Ectodermal cell (in vitro differentiated cells): ENCODE measurements around the gene DSCAM.

Experiments used
- H3K27ac ChIP-seq: 2 replicates; pipeline ENCODE4 v1.7.0; 2013; ENCODE audit warnings: mild to moderate bottlenecking, low read depth, low read length; ENCODE audit not compliant: insufficient read depth, poor library complexity, severe bottlenecking
- H3K27me3 ChIP-seq: 2 replicates; pipeline ENCODE4 v1.7.0; 2013; ENCODE audit warnings: mild to moderate bottlenecking, low read length; ENCODE audit not compliant: insufficient read depth, control insufficient read depth, poor library complexity, severe bottlenecking
- H3K36me3 ChIP-seq: one replicate; pipeline ENCODE4 v1.7.0; 2013; ENCODE audit warnings: low read length; ENCODE audit not compliant: control insufficient read depth, insufficient read depth
- H3K4me1 ChIP-seq: one replicate; pipeline ENCODE4 v1.7.0; 2013; ENCODE audit warnings: low read length; ENCODE audit not compliant: control insufficient read depth, insufficient read depth
- H3K4me3 ChIP-seq: 2 replicates; pipeline ENCODE4 v1.7.0; 2013; ENCODE audit warnings: low read depth, low read length, control low read depth; ENCODE audit not compliant: insufficient read depth
- H3K9me3 ChIP-seq: 2 replicates; pipeline ENCODE4 v1.7.0; 2013; ENCODE audit warnings: mild to moderate bottlenecking, low read length, moderate library complexity; ENCODE audit not compliant: control insufficient read depth
- WGBS, 2 experiments: methylation state at CpG; one replicate each; pipeline ENCODE4 v1.1.7; 2013; ENCODE audit warnings: missing lambda C conversion rate in 2 of 2; 5-methylcytosine and 5-hydroxymethylcytosine counted together

The DSCAM gene

GRCh38 chr21:40166291-40166843 lies 680.6 kb downstream of the DSCAM start:
- no peak overlapping the region for H3K4me3 ChIP-seq
- H3K27ac ChIP-seq = peak overlapping the region; percentile 45
- peaks cover 15% of the 10 kb centered on the region for H3K4me1 ChIP-seq
- H3K36me3 ChIP-seq = no peaks in the 10 kb centered on the region
- H3K27me3 ChIP-seq = no peaks in the 10 kb centered on the region
- no peaks in the 10 kb centered on the region for H3K9me3 ChIP-seq
- WGBS, 2 experiments = 88 to 89% methylated on average over 6 of the region's 6 CpGs

- H3K4me3 ChIP-seq = no peak overlapping the region
- H3K27me3 ChIP-seq = no peaks in the 10 kb centered on the region
These were observed 681.2 kb downstream of the DSCAM start for GRCh38 chr21:40165773-40166070.

GRCh38 chr21:40164905-40165772 lies 681.8 kb downstream of the DSCAM start:
- Histone ChIP-seq H3K36me3 (no peaks in the 10 kb centered on the region), H3K4me3 (no peak overlapping the region), H3K27ac (peak overlapping the region; percentile 95), H3K9me3 (no peaks in the 10 kb centered on the region), H3K4me1 (peaks cover 15% of the 10 kb centered on the region), H3K27me3 (no peaks in the 10 kb centered on the region)
- 51 to 62% methylated on average over 9 of the region's 10 CpGs for WGBS, 2 experiments

More at GRCh38 chr21:40165773-40166070, 681.2 kb downstream of the DSCAM start:
- H3K27ac ChIP-seq = peak overlapping the region; percentile 95
- H3K4me1 ChIP-seq = peaks cover 15% of the 10 kb centered on the region
- H3K36me3 ChIP-seq = no peaks in the 10 kb centered on the region
- WGBS, 2 experiments = 15 to 18% methylated on average over 9 to 11 of the region's 11 CpGs
- no peaks in the 10 kb centered on the region for H3K9me3 ChIP-seq

- peaks cover 15% of the 10 kb centered on the region for H3K4me1 ChIP-seq
- no peak overlapping the region for H3K27ac ChIP-seq
- 67 to 74% methylated on average over 2 of the region's 2 CpGs for WGBS, 2 experiments
- no peaks in the 10 kb centered on the region for H3K27me3 ChIP-seq
- no peaks in the 10 kb centered on the region for H3K36me3 ChIP-seq
- no peak overlapping the region for H3K4me3 ChIP-seq
- no peaks in the 10 kb centered on the region for H3K9me3 ChIP-seq
These were observed 684.9 kb downstream of the DSCAM start for GRCh38 chr21:40162075-40162474.

- Histone ChIP-seq H3K36me3 (no peaks in the 10 kb centered on the region), H3K27ac (no peak overlapping the region), H3K27me3 (no peaks in the 10 kb centered on the region), H3K4me1 (peaks cover 5% of the 10 kb centered on the region), H3K4me3 (no peak overlapping the region), H3K9me3 (no peaks in the 10 kb centered on the region)
- 75 to 80% methylated on average over 5 of the region's 5 CpGs for WGBS, 2 experiments
These were observed 686.0 kb downstream of the DSCAM start for GRCh38 chr21:40160911-40161310.

- H3K9me3 ChIP-seq = no peaks in the 10 kb centered on the region
- H3K4me3 ChIP-seq = no peak overlapping the region
- WGBS, 2 experiments = 83 to 92% methylated on average over 3 of the region's 3 CpGs
- no peaks in the 10 kb centered on the region for H3K27me3 ChIP-seq
- no peak overlapping the region for H3K27ac ChIP-seq
- no peaks in the 10 kb centered on the region for H3K36me3 ChIP-seq
- H3K4me1 ChIP-seq = no peaks in the 10 kb centered on the region
These were observed 688.6 kb downstream of the DSCAM start for GRCh38 chr21:40158366-40158765.

GRCh38 chr21:40155563-40155962 lies 691.4 kb downstream of the DSCAM start:
- H3K4me1 ChIP-seq = peaks cover 4% of the 10 kb centered on the region
- no peak overlapping the region for H3K27ac ChIP-seq
- H3K4me3 ChIP-seq = no peak overlapping the region
- no peaks in the 10 kb centered on the region for H3K9me3 ChIP-seq
- no peaks in the 10 kb centered on the region for H3K36me3 ChIP-seq
- 81% methylated on average over 7 of the region's 7 CpGs for WGBS, 2 experiments
- H3K27me3 ChIP-seq = no peaks in the 10 kb centered on the region

- Histone ChIP-seq H3K27me3 (no peaks in the 10 kb centered on the region), H3K27ac (no peak overlapping the region), H3K36me3 (no peaks in the 10 kb centered on the region), H3K9me3 (no peaks in the 10 kb centered on the region), H3K4me1 (peaks cover 4% of the 10 kb centered on the region), H3K4me3 (no peak overlapping the region)
- 92 to 96% methylated on average over 4 of the region's 4 CpGs for WGBS, 2 experiments
These were observed 693.6 kb downstream of the DSCAM start for GRCh38 chr21:40153351-40153750.

- no peak overlapping the region for H3K27ac ChIP-seq
- WGBS, 2 experiments = 82 to 87% methylated on average over 5 of the region's 5 CpGs
- peaks cover 4% of the 10 kb centered on the region for H3K4me1 ChIP-seq
- no peak overlapping the region for H3K4me3 ChIP-seq
- H3K9me3 ChIP-seq = no peaks in the 10 kb centered on the region
- H3K27me3 ChIP-seq = no peaks in the 10 kb centered on the region
- no peaks in the 10 kb centered on the region for H3K36me3 ChIP-seq
These were observed 694.5 kb downstream of the DSCAM start for GRCh38 chr21:40152476-40152875.

- no peaks in the 10 kb centered on the region for H3K27me3 ChIP-seq
- no peaks in the 10 kb centered on the region for H3K36me3 ChIP-seq
- WGBS, 2 experiments = 86 to 88% methylated on average over 3 of the region's 3 CpGs
These were observed 695.3 kb downstream of the DSCAM start for GRCh38 chr21:40151611-40152010.

More at GRCh38 chr21:40151611-40152010, 695.3 kb downstream of the DSCAM start:
- Histone ChIP-seq H3K9me3 (no peaks in the 10 kb centered on the region), H3K27ac (no peak overlapping the region), H3K4me3 (no peak overlapping the region), H3K4me1 (peaks cover 4% of the 10 kb centered on the region)
